ENCODE data around the gene CRTC2.
"Not testable (repeated sequence)": the region's sequence is repeated elsewhere in the genome, so short reads cannot be mapped to it uniquely, and the experiment has no call there.

The CRTC2 gene

GRCh38 chr1:153958111-153958960 lies at the start of gene CRTC2:
Gene CRTC2, minus strand, starts transcription at chr1:153958612. Its CDS starts 115 bp downstream, at chr1:153958497.
- DNase-seq: peak; percentile 98

GRCh38 chr1:154006136-154006535 lies 47.7 kb upstream of the CRTC2 start:
- no peak for DNase-seq

- no peak for DNase-seq
Observed at GRCh38 chr1:154000420-154000819, 42.0 kb upstream of the CRTC2 start.

GRCh38 chr1:153996882-153997281 lies 38.5 kb upstream of the CRTC2 start:
- DNase-seq: not testable (repeated sequence)

GRCh38 chr1:153995640-153996039 lies 37.2 kb upstream of the CRTC2 start:
- DNase-seq: no peak

- no peak for DNase-seq
Observed at GRCh38 chr1:153995202-153995601, 36.8 kb upstream of the CRTC2 start.

GRCh38 chr1:153991806-153992205 lies 33.4 kb upstream of the CRTC2 start:
- DNase-seq: no peak

GRCh38 chr1:153991151-153991630 lies 32.8 kb upstream of the CRTC2 start:
- no peak for DNase-seq

- DNase-seq: peak; percentile 95
Observed at GRCh38 chr1:153990468-153991150, 32.2 kb upstream of the CRTC2 start, which contains the start of gene RPS27. Gene RPS27, plus strand, starts transcription at chr1:153990762. Its CDS starts 35 bp downstream, at chr1:153990797.

- no peak for DNase-seq
Observed at GRCh38 chr1:153987621-153988020, 29.2 kb upstream of the CRTC2 start.

- peak; percentile 59 for DNase-seq
Observed at GRCh38 chr1:153985941-153986761, 27.7 kb upstream of the CRTC2 start, which contains the start of gene RAB13. Gene RAB13, minus strand, starts transcription at chr1:153986339. Its CDS starts 103 bp downstream, at chr1:153986236.

- DNase-seq: no peak
Observed at GRCh38 chr1:153985341-153985912, 27.0 kb upstream of the CRTC2 start.

- DNase-seq: no peak
Observed at GRCh38 chr1:153984123-153984894, 25.9 kb upstream of the CRTC2 start.

- DNase-seq: not testable (repeated sequence)
Observed at GRCh38 chr1:153981735-153982134, 23.3 kb upstream of the CRTC2 start.

GRCh38 chr1:153979091-153979490 lies 20.7 kb upstream of the CRTC2 start:
- not testable (repeated sequence) for DNase-seq

GRCh38 chr1:153978274-153978909 lies 20.0 kb upstream of the CRTC2 start:
- no peak for DNase-seq

- peak; percentile 69 for DNase-seq
Observed at GRCh38 chr1:153977250-153978240, 19.1 kb upstream of the CRTC2 start, which contains the start of gene JTB. Gene JTB, minus strand, starts transcription at chr1:153977674. Its CDS starts 422 bp downstream, at chr1:153977252.

- DNase-seq: no peak
Observed at GRCh38 chr1:153976819-153977249, 18.4 kb upstream of the CRTC2 start.

GRCh38 chr1:153973525-153973924 lies 15.1 kb upstream of the CRTC2 start:
- no peak for DNase-seq

- no peak for DNase-seq
Observed at GRCh38 chr1:153973071-153973470, 14.7 kb upstream of the CRTC2 start.
